H54 (cell line): Measurements from ENCODE around the gene KRT83.
"Not testable (repeated sequence)": the region's sequence is repeated elsewhere in the genome, so short reads cannot be mapped to it uniquely, and the experiment has no call there.

ENCODE experiments used
- DNase-seq: peaks from one replicate; pipeline ENCODE4 v3.0.0; 2011; ENCODE audit warnings: low spot score, mixed read lengths; ENCODE audit not compliant: insufficient read length
- FAIRE-seq: peaks from 3 replicates; lab custom pipeline; 2011; peaks lifted over from hg19 to GRCh38; lab: Jason Lieb, UNC
- POLR2A ChIP-seq: IDR thresholded peaks from 2 replicates; pipeline ENCODE4 v1.6.1; 2011; ENCODE audit warnings: low read depth, mild to moderate bottlenecking, low read length

The KRT83 gene

DNA sequence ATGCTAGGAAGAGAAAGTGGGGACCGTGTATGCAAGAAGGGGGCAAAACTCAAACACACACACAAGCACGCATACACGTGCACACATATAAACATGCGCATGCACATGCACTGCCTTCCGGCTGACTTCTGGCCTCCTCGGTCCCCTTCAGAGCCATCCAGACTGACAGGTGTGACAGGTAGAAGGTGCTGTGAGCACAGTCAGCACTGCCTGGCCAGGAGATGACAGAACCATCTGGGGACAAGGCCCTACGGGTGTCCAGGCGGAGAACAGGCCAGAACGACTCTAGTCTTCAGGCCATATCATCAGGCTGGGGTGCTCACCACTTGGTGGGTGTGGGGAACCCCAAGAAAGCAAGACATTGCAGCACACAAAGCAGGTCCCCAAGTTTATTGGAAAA is 7.3 kb downstream of the KRT83 start:
- DNase-seq, result no peak

DNA sequence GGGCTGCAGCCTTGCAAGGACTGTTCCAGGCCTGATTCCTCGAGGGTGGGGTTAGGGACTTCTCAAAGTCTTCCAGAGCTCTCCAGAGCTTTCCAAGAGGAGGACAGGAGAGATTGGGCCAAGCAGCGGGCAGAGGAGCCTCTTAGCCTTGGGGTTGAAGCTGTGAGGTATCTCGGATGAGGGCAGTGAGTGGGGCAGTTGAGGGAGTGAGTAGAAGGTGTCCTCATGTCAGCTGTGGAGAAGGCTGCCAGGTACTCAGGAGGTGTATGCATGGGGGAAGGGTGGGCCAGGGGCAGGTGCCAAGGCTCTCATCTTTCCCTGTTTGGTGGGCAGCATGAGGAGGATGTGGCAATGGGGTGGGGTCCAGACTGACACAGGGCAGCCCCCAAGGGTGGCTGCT is 7.7 kb downstream of the KRT83 start:
- DNase-seq (no peak), FAIRE-seq (no peak)
- TF ChIP-seq POLR2A, result no peak

More for the DNA sequence above, 7.3 kb downstream of the KRT83 start:
- FAIRE-seq, result no peak
- TF ChIP-seq POLR2A, result no peak

- DNase-seq (no peak), FAIRE-seq (no peak)
- no peak for TF ChIP-seq POLR2A
Measured at GRCh38 chr12:52312086-52312485, 9.1 kb downstream of the KRT83 start.

DNA sequence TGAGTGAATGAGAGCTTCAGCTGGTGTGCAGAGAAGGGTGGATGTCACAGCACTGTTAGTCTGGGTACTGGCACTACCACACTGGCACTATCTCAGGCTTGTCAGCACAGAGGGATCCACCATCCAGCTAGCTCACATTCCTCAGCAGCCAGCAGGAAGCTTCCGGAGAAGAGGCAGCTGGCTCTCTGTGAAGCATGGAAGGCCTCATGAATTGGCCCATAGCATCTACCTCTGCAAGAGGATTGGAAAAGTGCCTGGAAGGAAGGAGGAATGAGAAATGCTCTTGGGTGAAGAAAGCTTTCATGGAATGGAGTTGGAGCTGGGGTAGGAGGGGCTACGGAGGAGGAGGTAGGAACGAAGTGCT is 9.9 kb downstream of the KRT83 start:
- no peak for TF ChIP-seq POLR2A
- no peak for DNase-seq
- no peak for FAIRE-seq

DNA sequence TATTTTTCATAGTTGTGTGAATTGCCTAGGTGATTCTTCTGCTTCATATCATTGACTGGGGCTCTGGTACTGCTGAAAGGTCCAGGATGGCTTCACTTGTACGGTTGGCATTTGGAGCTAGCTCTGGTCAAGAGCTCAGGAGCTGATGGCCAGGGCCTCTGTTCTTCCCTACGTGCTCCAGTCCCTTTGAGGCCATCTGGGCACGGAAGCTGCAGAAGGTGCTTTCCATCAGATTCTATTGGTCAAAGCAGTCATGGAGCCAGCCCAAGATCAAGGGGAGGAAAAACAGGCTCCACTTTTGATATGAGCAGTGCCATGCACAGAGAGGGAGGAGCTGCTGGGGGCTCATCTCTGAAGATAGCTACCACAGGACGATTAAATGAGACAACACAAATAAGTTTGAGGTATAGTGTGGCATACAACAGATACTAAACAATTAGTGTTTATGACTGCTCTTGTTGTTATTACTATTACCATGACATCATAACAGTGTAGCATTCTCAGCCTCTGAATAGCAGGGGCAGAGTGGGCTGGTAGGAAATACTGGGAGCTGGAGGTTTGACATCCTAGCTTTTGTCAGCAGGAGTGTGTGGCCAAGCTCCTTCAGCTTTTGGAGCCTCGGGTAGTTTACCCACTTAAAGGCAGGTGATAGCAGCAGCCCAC is 10.4 kb downstream of the KRT83 start:
- DNase-seq, result peak; percentile 53
- no peak for TF ChIP-seq POLR2A
- no peak for FAIRE-seq

- no peak for TF ChIP-seq POLR2A
- DNase-seq (no peak), FAIRE-seq (no peak)
Measured at GRCh38 chr12:52308806-52309425, 12.3 kb downstream of the KRT83 start.

- no peak for TF ChIP-seq POLR2A
- no peak for FAIRE-seq
- DNase-seq, result no peak
Measured at GRCh38 chr12:52307836-52308805, 13.1 kb downstream of the KRT83 start.

- no peak for TF ChIP-seq POLR2A
- no peak for DNase-seq
- FAIRE-seq, result no peak
Measured at GRCh38 chr12:52306731-52307130, 14.5 kb downstream of the KRT83 start.

- FAIRE-seq, result no peak
- TF ChIP-seq POLR2A, result no peak
- no peak for DNase-seq
Measured at GRCh38 chr12:52305921-52306705, 15.1 kb downstream of the KRT83 start.

GRCh38 chr12:52304941-52305411 is 16.2 kb downstream of the KRT83 start:
- not testable (repeated sequence) for FAIRE-seq, DNase-seq

GRCh38 chr12:52302242-52302914 is 18.8 kb downstream of the KRT83 start:
- DNase-seq, FAIRE-seq: not testable (repeated sequence)

GRCh38 chr12:52301721-52302120 is 19.5 kb downstream of the KRT83 start:
- FAIRE-seq, DNase-seq: not testable (repeated sequence)
